OCI-LY3 (cell line): ENCODE measurements around the gene ZNRF2.
A peak's percentile ranks its signal among the peaks of the same experiment; 100 is the strongest.

Source experiments
- H2AFZ ChIP-seq: fragments of 200-600, 300-600 bp; shearing (Covaris generic); 2 replicates; pipeline ENCODE4 v1.6.0; 2014; ENCODE audit warnings: antibody characterized with exemption, low read depth, low read length
- H3K27ac ChIP-seq: fragments of 200-600, 300-600 bp; sonication (generic); 2 replicates; pipeline ENCODE4 v1.5.1; 2014; ENCODE audit warnings: mild to moderate bottlenecking, low read length, moderate library complexity, mixed read lengths
- H3K27me3 ChIP-seq: fragments of 200-600, 300-600 bp; sonication (generic); 2 replicates; pipeline ENCODE4 v1.6.1; 2014; ENCODE audit warnings: low read depth, low read length, mixed read lengths
- H3K36me3 ChIP-seq: fragments of 200-600, 300-600 bp; sonication (generic); replicated peaks from 2 replicates; pipeline ENCODE3; 2014; ENCODE audit warnings: low read depth, low read length, mixed read lengths
- H3K4me1 ChIP-seq: fragments of 300-600, 200-600 bp; sonication (generic); 2 replicates; pipeline ENCODE4 v1.6.1; 2014; ENCODE audit warnings: low read length, mixed read lengths
- H3K4me2 ChIP-seq: fragments of 200-600, 300-600 bp; sonication (generic); 2 replicates; pipeline ENCODE4 v1.6.1; 2014; ENCODE audit warnings: low read length, mixed read lengths
- H3K4me3 ChIP-seq: fragments of 300-600, 200-600 bp; sonication (generic); 2 replicates; pipeline ENCODE4 v1.5.1; 2014; ENCODE audit warnings: antibody characterized with exemption, mild to moderate bottlenecking, low read length, moderate library complexity
- H3K79me2 ChIP-seq: fragments of 300-600, 200-600 bp; shearing (Covaris generic); 2 replicates; pipeline ENCODE4 v1.6.1; 2014; ENCODE audit warnings: mild to moderate bottlenecking, low read length, mixed read lengths
- H3K9ac ChIP-seq: fragments of 300-600, 200-600 bp; shearing (Covaris generic); 2 replicates; pipeline ENCODE4 v1.6.0; 2014; ENCODE audit warnings: mild to moderate bottlenecking, low read length, moderate library complexity
- H3K9me3 ChIP-seq: fragments of 200-600, 300-600 bp; shearing (Covaris generic); 2 replicates; pipeline ENCODE4 v1.6.1; 2014; ENCODE audit warnings: low read length, mixed read lengths; ENCODE audit not compliant: insufficient read depth
- H4K20me1 ChIP-seq: fragments of 200-600, 300-600 bp; sonication (generic); 2 replicates; pipeline ENCODE4 v1.6.1; 2016; ENCODE audit warnings: low read length, mixed read lengths; ENCODE audit not compliant: insufficient read depth
- CTCF ChIP-seq: fragments of 200-600, 300-600 bp; sonication (generic); IDR thresholded peaks from 2 replicates; pipeline ENCODE4 v1.5.1; 2014; ENCODE audit warnings: antibody characterized with exemption, low read length, low read depth
- EZH2phosphoT487 ChIP-seq: fragments of 200-600 bp; shearing (Covaris generic); IDR thresholded peaks from 2 replicates; pipeline ENCODE4 v1.6.1; 2018; ENCODE audit warnings: antibody characterized with exemption, mixed run types, low read depth

ZNRF2 gene

DNA sequence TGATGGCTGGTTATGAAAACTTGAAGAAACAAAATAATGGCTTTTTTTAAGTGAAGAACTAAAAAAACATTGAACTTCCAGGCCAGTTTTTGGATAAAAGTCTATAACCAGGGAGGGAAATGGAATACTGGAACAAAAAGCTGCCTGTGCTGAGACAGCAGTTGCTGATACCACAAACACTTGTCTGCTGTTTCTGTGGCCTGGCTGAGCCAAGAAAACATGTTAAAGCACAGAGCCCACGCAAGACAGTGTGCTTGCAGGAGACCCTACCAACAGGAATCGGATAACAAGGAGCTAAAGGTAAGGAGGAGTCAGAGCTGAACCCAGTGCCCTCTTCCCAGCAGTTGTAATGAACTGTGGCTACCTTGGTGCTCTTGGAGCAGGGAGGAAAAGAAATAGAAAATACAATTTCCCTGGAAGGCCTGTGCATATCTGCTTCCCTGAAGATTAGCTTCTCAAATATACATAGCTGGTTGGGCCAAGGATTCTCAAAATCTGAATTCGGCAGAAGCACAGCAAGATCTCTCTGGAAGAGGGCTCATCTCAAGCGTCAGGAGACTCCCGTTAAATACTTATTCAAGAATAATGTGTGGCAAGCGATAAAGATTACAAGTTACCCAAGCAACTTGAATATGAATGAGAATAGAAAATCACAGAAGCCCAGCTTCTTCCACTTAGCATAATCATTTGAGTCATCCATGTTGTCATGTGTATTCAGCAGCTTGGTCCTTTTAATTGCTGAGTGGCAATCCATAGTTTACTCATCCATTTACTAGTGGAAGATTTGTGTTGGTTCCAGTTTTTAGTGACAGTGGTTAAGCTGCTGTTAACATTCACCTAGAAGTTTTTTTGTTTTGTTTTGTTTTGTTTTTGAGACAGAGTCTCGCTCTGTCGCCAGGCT lies 106.6 kb downstream of the ZNRF2 start:
- Histone ChIP-seq H3K4me2 (no peak overlapping the region), H3K79me2 (no peaks in the 10 kb centered on the region), H2AFZ (no peak overlapping the region), H3K27ac (no peak overlapping the region), H3K4me1 (no peaks in the 10 kb centered on the region), H3K36me3 (no peaks in the 10 kb centered on the region), H3K4me3 (no peak overlapping the region), H3K9me3 (no peaks in the 10 kb centered on the region), H3K27me3 (no peaks in the 10 kb centered on the region), H3K9ac (no peak overlapping the region), H4K20me1 (no peaks in the 10 kb centered on the region)
- no peak for TF ChIP-seq CTCF
- no peak for TF ChIP-seq EZH2phosphoT487

- H3K79me2 ChIP-seq, result no peaks in the 10 kb centered on the region
- H3K9ac ChIP-seq, result no peak overlapping the region
- H3K36me3 ChIP-seq, result no peaks in the 10 kb centered on the region
- TF ChIP-seq CTCF (no peak), EZH2phosphoT487 (no peak)
- no peak overlapping the region for H3K27ac ChIP-seq
- H3K9me3 ChIP-seq, result no peaks in the 10 kb centered on the region
- H2AFZ ChIP-seq, result no peak overlapping the region
- H3K4me1 ChIP-seq, result no peaks in the 10 kb centered on the region
- no peaks in the 10 kb centered on the region for H4K20me1 ChIP-seq
- H3K4me2 ChIP-seq, result no peak overlapping the region
- no peaks in the 10 kb centered on the region for H3K27me3 ChIP-seq
- H3K4me3 ChIP-seq, result no peak overlapping the region
Measured at GRCh38 chr7:30391806-30392205, 107.4 kb downstream of the ZNRF2 start.

- Histone ChIP-seq H3K4me2 (no peak overlapping the region), H3K4me3 (no peak overlapping the region), H3K79me2 (no peaks in the 10 kb centered on the region), H4K20me1 (no peaks in the 10 kb centered on the region), H3K9me3 (no peaks in the 10 kb centered on the region), H2AFZ (no peak overlapping the region), H3K4me1 (no peaks in the 10 kb centered on the region), H3K9ac (no peak overlapping the region), H3K27ac (no peak overlapping the region), H3K27me3 (no peaks in the 10 kb centered on the region), H3K36me3 (no peaks in the 10 kb centered on the region)
- TF ChIP-seq CTCF (no peak), EZH2phosphoT487 (no peak)
Measured at GRCh38 chr7:30395676-30396075, 111.3 kb downstream of the ZNRF2 start.

DNA sequence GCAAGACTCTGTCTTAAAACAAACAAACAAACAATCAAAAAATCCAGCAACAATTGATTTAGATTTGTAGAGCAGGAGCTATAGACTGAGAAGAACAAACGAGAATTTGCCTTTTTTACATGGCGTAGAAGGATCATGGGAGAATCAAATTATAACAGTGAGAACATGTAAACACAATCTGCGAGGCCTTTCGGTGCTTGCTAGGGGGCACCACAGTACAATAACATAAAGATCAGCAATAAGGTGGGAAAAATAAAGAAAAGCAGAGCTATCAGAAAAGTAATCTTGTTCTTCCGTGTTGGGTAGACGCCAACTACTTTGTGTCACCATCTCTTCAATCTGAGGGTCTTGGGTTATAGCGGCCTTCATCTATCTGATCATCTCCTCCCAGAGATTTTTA lies 112.0 kb downstream of the ZNRF2 start:
- Histone ChIP-seq H3K4me1 (no peaks in the 10 kb centered on the region), H4K20me1 (no peaks in the 10 kb centered on the region), H3K9ac (no peak overlapping the region), H3K9me3 (no peaks in the 10 kb centered on the region), H3K4me2 (no peak overlapping the region), H2AFZ (no peak overlapping the region), H3K27ac (no peak overlapping the region), H3K27me3 (no peaks in the 10 kb centered on the region), H3K79me2 (no peaks in the 10 kb centered on the region), H3K36me3 (no peaks in the 10 kb centered on the region), H3K4me3 (no peak overlapping the region)
- TF ChIP-seq EZH2phosphoT487 (no peak), CTCF (peak; percentile 30)
